NCI-H82 treated with DMSO at 0.1 percent for 48 hours (cell line): ENCODE results near the gene ADAM11.
"Not testable (repeated sequence)": the region's sequence is repeated elsewhere in the genome, so short reads cannot be mapped to it uniquely, and the experiment has no call there.

Experiments
- DNase-seq: peaks from one replicate; lab custom pipeline; 2025; ENCODE audit not compliant: unreplicated experiment; lab: John Stamatoyannopoulos, UW

Gene ADAM11

GRCh38 chr17:44794851-44795413, 36.1 kb downstream of the ADAM11 start:
- DNase-seq: no peak

GRCh38 chr17:44795421-44795820, 36.6 kb downstream of the ADAM11 start:
- no peak for DNase-seq

- no peak for DNase-seq
Observed at GRCh38 chr17:44795928-44796327, 37.1 kb downstream of the ADAM11 start.

- no peak for DNase-seq
Observed at GRCh38 chr17:44796731-44797130, 37.9 kb downstream of the ADAM11 start.

- DNase-seq: no peak
Observed at GRCh38 chr17:44797802-44798201, 39.0 kb downstream of the ADAM11 start.

DNA sequence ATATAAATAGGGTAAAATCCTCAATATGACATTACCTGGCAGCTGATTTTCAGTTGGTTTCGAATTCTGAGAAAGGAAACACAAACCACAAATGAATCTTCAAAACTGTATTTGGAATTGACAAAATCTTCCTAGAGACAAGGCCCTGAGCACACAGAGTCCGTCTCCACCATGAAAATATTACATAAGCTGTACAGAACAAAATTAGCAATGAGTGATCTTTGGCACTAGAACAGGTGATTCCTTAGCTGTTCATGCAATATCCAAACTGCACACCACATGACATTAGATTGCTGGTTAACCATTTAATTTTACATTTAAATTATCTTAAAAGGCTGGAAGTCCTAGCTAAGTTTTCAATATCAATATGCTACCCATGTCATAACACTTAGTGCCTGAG, 39.6 kb downstream of the ADAM11 start:
- DNase-seq: no peak

DNA sequence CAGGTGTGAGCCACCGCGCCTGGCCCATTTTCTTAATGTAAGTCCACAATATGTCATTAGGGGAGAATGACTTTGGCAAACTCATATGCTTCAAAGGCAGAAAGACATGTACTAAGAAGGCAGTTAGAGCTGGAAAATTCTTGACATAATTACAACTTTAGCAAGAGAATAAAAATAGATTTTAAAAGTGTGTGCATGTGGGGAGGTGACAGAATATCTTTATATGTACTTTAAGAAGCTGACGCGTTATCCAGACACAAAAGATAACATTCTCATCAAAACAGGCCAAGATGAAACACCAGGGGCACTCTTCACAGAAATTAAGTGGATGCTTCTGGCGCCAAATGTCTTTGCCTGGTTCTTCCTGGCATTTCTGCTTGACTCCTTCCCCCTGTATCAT, 43.1 kb downstream of the ADAM11 start:
- DNase-seq: no peak

- DNase-seq: no peak
Observed at GRCh38 chr17:44804302-44805089, 45.7 kb downstream of the ADAM11 start.

DNA sequence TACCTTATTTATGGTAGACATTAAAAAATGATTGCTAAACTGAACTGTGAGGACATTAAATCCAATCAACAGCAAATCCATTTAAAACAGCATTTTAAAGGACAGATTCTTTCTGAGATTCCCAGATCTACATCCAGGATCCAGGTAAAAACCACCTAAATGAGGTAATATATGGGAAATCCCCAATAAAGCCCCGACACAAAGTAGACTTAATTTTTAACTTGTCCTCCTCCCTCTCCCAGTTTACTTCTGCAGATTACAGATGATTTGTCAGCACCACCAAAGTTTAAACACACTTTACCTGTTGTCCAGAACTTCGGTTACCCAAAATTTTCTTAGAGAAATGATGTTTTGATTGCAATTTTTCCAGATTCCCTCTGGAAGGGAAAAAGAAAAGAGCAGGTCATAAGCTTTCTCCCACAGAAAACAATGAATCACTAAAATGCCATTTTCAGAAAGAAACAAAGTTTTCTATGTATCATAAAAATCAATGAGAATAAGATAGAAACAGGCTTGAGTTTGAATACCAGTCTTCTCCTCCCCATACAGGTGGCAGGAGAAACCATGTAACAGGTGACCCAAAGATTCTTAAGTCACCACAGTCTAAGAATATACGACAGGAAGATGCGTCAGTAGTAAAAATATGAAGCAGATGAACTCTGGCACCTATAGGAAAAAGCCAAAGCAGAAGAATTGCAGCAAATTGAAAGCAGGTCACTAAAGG, 48.5 kb downstream of the ADAM11 start:
- no peak for DNase-seq

- DNase-seq: peak; percentile 80
Observed at GRCh38 chr17:44807817-44808155, 49.0 kb downstream of the ADAM11 start.

- DNase-seq: no peak
Observed at GRCh38 chr17:44808156-44808555, 49.4 kb downstream of the ADAM11 start.

DNA sequence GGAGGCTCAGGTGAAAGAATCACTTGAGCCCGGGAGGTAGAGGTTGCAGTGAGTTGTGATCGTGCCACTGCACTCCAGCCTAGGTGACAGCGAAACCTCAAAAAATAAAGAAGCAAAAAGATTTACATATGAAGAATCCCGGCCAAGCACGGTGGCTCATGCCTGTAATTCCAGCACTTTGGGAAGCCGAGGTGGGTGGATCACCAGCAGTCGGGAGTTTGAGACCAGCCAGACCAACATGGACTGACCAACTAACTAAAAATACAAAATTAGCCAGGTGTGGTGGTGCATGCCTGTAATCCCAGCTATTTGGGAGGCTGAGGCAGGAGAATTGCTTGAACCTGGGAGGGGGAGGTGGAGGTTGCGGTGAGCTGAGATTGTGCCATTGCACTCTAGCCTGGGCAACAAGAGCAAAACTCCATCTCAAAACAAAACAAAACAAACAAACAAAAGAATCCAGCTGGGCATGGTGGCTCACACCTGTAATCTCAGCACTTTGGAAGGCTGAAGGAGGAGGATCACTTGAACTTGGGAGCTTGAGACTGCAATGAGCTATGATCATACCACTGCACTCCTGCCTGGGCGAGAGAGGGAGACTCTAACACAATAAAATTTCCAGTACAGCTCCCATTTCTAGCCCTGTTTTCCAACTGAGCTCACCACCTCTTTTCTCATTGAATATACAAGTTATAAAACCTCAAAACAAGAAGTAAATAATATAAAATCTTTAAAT, 50.0 kb downstream of the ADAM11 start:
- not testable (repeated sequence) for DNase-seq

DNA sequence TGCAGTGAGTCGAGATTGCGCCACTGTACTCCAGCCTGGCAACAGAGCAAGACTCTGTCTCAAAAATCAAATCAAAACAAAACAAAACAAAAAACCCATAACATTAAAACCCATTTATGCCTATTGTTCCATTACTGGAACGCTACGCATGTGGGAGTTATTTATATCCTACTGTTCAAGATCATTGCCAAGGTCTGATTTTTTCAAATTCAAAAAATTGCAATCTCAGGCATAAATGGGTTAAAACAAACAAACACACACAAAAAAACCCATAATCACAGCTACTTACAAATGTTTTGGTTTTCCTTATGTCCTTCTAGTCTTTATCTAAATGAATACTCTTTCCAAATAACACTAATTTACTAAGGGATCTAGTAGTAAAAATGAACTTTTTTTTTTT, 53.5 kb downstream of the ADAM11 start:
- DNase-seq: no peak

GRCh38 chr17:44818508-44818907, 59.7 kb downstream of the ADAM11 start:
- not testable (repeated sequence) for DNase-seq

DNA sequence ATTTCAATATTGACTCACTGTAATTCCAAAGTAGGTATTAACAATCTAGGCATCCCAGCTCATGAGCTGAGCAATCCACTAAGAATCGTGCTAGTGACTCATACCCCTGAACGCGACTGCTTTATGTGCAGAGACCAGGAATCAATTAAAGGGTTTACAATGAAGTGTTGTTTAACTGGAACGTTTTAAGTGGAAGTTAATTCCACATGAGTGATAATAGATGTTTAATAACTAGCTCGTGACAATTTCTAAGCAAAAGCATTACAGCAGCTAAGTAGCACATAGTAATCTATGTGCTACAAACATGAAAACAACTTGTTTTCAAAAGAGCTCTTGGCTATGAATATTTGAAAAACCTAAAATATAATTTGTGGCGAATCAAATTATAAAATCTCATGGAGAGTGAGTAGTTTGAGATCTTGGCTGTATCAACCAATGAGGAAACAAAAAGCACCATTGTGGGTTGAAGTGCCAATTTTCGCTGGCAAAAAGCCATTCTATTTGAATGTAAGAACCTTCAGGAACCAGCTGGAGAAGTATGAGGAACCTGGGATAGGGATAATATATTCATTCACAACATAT, 61.9 kb downstream of the ADAM11 start:
- DNase-seq: peak; percentile 20

DNA sequence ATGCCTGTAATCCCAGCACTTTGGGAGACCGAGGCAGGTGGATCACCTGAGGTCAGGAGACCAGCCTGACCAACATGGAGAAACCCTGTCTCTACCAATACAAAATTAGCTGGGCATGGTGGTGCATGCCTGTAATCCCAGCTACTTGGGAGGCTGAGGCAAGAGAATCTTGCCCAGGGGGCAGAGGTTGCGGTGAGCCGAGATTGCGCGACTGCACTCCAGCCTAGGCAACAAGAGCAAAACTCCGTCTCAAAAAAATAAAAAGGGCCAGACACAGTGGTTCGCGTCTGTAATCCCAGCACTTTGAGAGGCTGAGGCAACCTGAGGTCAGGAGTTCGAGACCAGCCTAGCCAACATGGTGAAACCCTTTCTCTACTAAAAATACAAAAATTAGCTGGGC, 66.4 kb downstream of the ADAM11 start:
- DNase-seq: not testable (repeated sequence)

- no peak for DNase-seq
Observed at GRCh38 chr17:44826123-44826790, 67.5 kb downstream of the ADAM11 start.

- no peak for DNase-seq
Observed at GRCh38 chr17:44827863-44828262, 69.1 kb downstream of the ADAM11 start.

DNA sequence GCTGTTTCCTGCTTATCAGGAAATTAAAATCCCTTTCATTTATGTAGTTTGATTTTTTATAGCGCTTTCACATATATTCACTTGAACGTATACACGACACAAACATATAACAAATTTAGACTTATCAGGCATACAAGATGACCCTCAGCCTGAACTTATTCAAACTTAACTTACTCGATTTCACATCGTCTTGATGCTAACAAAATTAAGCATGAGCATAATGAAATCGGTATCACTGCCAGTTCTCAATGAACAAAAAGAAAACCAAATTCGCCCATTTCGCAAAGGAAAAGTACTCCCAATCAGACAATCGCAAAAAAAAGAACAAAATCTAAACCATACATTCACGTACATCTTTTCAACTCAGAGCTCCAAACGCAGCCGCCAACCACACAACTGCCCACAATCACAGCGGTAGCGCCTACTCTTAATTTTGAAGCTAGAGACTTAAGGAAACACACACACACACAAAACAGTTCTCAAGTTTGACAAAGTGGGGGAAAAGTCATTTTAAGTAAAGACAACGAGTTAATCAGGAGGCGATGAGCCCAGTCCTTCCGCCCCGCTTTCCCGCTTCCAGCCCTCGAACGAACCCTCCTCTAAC, 70.2 kb downstream of the ADAM11 start:
- DNase-seq: no peak
